GM18519 (cell line): ENCODE results near the gene KANK3.
"Not testable (repeated sequence)": the region's sequence is repeated elsewhere in the genome, so short reads cannot be mapped to it uniquely, and the experiment has no call there.

Source experiments
- ATAC-seq: cut with Tn5 transposase; IDR thresholded peaks from one replicate; pipeline ENCODE4 v1.9.1; 2021; ENCODE audit warnings: mild to moderate bottlenecking, moderate library complexity; ENCODE audit not compliant: unreplicated experiment, low FRiP score

The KANK3 gene

DNA sequence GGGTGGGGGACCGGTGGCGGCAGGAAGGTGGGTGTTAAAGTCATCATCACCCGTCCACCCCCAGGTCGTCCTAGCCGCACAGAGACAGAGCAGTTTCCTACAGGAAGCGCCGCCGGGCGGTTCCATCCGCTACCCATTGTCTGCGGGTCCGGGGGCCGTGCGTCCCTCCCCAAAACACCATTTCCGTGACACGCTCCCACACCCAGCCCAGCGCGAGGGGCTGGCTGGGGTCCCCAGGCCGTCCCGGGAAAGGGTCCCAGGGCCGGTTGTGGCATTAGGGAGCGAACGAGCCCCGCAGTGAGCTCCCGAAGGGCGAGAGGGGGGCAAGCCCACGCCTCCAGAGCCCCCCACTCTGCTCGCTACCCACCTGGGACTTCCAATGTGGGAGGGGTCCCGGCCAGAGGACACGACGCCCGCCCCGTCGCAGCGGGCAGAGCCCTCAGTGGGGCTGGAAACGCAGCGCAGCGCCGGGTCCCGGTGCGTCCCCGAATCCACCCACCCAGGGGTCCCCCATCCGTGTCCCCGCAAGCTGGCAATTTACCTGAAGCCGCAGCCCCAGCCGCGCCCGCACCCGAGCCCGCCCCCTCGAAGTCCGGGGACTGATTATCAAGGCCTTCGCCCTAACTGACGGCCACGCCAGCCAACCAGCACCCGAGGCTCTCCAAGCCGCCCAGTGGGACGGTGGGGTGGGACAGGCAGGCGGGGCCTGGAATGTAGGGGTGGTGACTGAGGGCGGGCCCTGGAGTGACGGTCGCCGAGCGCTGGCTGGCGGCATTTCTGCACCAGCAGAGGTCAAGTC is at the start of gene KANK3:
Gene KANK3, minus strand, starts transcription at position 579 of the 799 bp plus-strand sequence. CDS start 5,434 bp downstream, outside the sequence.
- ATAC-seq: peak; percentile 47

DNA sequence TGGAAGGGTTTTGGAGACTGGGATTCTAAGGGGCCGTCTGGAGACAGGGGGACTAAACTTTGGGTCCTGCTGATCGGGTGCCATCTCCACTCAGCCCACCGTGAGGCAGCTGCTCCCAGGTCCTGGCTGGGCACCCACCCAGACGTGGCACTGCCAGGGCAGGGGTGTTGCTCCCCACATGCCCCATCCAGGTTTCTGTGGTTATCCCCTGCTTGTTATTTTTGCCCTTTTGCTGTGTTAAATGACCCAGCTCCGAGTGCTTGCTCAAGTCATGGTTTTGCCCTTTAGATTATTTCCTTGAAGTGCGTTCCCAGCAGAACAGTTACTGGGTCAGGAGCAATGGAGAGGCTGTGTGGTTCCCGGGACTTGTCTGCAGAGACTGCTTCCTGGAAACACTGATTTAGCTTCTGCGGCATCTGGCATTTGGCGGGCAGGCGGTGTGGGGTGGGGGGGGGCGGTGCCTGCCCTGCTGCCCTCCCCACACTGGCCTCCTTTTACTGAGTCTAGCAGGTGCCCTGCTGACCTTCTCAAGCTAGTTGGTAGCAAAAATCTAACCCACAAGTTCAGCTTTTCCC is 49.0 kb upstream of the KANK3 start:
- no peak for ATAC-seq

- no peak for ATAC-seq
Observed at GRCh38 chr19:8391198-8392016, 48.3 kb upstream of the KANK3 start.

- peak; percentile 7 for ATAC-seq
Observed at GRCh38 chr19:8390617-8390981, 47.5 kb upstream of the KANK3 start.

GRCh38 chr19:8389891-8390616 is 47.0 kb upstream of the KANK3 start, which contains the start of gene RAB11B:
TSS of gene RAB11B (plus strand) at chr19:8390360. CDS start at chr19:8390417, 57 bp downstream.
- ATAC-seq: peak; percentile 82

DNA sequence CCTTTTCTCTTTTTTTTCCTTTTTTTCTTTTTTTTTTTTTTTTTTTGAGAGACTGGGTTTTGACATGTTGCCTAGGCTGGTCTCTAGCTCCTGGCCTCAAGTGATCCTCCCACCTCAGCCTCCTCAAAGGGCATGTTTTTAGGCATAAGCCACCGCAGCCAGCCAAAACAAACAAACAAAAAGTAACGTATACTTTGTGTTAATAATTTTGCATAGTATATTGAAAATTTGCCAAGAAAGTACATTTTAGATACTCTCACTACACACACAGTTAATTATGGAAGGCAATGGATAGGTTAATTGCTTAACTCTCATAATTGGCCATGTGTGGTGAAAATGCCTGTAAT is 45.5 kb upstream of the KANK3 start:
- no peak for ATAC-seq

GRCh38 chr19:8387688-8388611 is 44.9 kb upstream of the KANK3 start:
- no peak for ATAC-seq

DNA sequence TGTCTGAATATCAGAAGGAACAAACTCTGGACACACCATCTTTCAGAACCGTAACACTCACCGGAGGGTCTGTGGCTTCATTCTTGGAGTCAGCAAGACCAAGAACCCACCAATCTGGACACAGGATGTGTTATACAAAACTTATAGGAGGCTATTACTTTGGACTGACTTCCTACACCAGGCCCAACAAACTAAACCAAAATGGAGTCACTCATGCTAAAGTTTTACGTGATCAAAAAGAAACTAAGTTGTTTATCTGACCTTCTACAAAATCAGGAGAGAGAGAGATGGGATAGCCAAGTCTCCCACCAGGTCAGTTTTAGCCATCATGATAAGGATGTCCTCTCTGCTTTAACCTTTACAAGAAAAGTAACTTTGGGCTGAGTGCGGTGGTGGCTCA is 43.9 kb upstream of the KANK3 start:
- ATAC-seq: no peak

- ATAC-seq: not testable (repeated sequence)
Observed at GRCh38 chr19:8386419-8386818, 43.4 kb upstream of the KANK3 start.

DNA sequence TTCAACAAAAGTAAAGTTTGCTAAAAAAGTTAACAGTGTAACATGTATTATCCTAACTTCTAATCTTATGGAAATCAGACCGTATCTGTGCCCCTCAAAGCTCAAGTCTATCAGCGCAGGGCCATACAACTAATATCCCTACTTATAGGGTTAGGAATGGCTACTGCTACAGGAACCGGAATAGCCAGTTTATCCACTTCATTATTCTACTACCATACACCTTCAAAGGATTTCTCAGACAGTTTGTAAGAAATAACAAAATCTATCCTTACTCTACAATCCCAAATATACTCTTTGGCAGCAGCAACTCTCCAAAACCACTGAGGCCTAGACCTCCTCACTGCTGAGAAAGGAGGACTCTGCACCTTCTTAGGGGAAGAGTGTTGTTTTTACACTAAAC is 42.5 kb upstream of the KANK3 start:
- ATAC-seq: not testable (repeated sequence)

GRCh38 chr19:8385103-8385502 is 42.0 kb upstream of the KANK3 start:
- not testable (repeated sequence) for ATAC-seq

DNA sequence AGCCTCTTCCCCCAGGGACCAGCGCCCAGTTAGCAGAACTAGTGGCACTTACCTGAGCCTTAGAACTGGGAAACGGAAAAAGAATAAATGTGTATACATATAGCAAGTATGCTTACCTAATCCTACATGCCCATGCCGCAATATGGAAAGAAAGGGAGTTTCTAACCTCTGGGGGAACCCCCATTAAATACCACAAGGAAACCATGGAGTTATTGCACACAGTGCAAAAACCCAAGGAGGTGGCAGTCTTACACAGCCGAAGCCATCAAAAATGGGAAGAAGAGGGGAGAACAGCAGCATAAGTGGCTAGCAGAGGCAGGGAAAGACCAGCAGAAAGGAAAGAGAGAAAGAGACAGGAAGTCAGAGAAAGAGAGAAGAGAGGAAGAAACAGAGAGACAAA is 41.5 kb upstream of the KANK3 start:
- not testable (repeated sequence) for ATAC-seq

DNA sequence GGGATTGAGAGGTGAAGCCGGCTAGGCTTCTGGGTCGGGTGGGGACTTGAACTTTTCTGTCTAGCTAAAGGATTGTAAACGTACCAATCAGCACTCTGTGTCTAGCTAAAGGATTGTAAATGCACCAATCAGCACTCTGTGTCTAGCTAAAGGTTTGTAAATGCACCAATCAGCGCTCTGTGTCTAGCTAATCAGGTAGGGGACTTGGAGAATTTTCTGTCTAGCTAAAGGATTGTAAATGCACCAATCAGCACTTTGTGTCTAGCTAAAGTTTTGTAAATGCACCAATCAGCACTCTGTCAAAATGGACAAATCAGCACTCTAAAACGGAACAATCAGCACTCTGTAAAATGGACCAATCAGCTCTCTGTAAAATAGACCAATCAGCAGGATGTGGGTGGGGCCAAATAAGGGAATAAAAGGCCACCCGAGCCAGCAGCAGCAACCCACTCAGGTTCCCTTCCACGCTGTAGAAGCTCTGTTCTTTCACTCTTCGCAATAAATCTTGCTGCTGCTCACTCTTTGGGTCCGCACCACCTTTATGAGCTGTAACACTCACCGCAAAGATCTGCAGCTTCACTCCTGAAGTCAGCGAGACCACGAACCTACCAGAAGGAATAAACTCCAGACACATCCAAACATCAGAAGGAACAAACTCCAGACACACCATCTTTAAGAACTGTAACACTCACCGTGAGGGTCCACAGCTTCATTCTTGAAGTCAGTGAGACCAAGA is 36.3 kb upstream of the KANK3 start:
- not testable (repeated sequence) for ATAC-seq

- ATAC-seq: no peak
Observed at GRCh38 chr19:8377598-8377997, 34.5 kb upstream of the KANK3 start.

DNA sequence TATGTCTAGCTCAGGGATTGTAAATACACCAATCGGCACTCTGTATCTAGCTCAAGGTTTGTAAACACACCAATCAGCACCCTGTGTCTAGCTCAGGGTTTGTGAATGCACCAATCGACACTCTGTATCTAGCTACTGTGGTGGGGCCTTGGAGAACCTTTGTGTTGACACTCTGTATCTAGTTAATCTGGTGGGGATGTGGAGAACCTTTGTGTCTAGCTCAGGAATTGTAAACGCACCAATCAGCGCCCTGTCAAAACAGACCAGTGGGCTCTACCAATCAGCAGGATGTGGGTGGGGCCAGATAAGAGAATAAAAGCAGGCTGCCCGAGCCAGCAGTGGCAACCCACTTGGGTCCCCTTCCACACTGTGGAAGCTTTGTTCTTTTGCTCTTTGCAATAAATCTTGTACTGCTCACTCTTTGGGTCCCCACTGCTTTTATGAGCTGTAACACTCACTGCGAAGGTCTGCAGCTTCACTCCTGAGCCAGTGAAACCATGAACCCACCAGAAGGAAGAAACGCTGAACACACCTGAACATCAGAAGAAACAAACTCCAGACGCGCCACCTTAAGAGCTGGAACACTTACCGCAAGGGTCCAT is 33.4 kb upstream of the KANK3 start:
- not testable (repeated sequence) for ATAC-seq

DNA sequence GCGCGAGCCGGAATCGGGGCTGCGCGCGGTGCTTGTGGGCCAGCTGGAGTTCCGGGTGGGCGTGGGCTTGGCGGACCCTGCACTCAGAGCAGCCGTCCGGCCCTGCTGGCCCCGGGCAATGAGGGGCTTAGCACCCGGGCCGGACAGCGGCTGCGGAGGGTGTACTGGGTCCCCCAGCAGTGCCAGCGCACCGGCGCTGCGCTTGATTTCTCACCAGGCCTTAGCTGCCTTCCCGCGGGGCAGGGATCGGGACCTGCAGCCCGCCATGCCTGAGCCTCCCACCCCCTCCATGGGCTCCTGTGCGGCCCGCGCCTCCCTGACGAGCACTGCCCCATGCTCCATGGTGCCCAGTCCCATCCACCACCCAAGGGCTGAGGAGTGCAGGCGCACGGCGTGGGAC is 32.7 kb upstream of the KANK3 start:
- not testable (repeated sequence) for ATAC-seq

- no peak for ATAC-seq
Observed at GRCh38 chr19:8373867-8374813, 31.1 kb upstream of the KANK3 start.
